WI38 (cell line): ENCODE measurements around the gene IKZF2.
"Not testable (repeated sequence)": the region's sequence is repeated elsewhere in the genome, so short reads cannot be mapped to it uniquely, and the experiment has no call there.

Experiments used
- H3K4me3 ChIP-seq: 2 replicates; pipeline ENCODE4 v1.5.1; 2011; ENCODE audit warnings: low read depth, mild to moderate bottlenecking, control low read depth, low read length
- CTCF ChIP-seq: IDR thresholded peaks from 2 replicates; pipeline ENCODE4 v1.5.1; 2012; ENCODE audit warnings: low read depth, mild to moderate bottlenecking, control low read depth, low read length

IKZF2 gene

DNA sequence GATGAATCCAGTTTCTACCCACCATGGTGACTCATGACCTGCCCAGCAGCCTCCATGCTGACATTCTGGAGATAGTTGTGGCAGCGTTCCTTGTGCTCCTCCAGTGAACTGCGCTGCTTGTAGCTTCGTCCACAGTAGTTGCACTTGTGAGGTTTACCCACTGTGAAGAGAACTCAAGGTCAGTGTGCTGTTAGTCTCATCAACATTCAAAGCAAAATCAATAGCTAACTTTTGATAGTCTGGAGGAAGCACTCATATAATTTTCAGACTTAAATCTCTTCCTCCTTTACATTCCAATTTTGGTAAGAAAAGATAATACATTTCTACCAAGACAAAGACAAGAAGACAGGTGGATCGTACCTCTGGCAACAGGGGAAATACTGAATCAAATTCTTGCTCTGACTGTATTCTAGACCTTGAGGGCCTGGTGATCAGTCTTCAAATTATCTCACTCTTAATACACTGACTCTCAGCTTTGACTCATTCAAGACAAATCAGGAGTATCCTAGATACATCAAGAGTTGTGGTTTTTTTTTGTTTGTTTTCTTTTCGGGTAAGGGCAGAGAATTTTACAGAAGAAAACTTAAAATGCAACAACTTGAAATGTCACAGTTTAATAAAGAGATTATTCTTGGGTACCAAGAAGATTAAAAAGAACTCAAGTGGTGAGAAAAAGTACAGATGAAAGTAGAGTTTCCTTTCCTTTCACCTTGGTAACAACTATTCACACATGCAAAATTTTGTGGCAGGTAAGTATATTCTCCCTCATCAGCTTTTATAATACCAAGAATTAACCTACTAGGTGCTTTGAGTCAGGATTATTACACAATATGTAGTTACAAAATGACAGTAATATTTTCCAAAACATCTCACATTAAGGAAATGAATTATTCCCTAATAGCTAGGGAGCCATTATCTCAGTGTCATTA is 129.2 kb downstream of the IKZF2 start:
- H3K4me3 ChIP-seq, result no peak overlapping the region
- TF ChIP-seq CTCF, result no peak

GRCh38 chr2:213020913-213021312 is 130.5 kb downstream of the IKZF2 start:
- not testable (repeated sequence) for H3K4me3 ChIP-seq

GRCh38 chr2:213020268-213020667 is 131.1 kb downstream of the IKZF2 start:
- H3K4me3 ChIP-seq, result no peak overlapping the region
- no peak for TF ChIP-seq CTCF

- TF ChIP-seq CTCF, result no peak
- no peak overlapping the region for H3K4me3 ChIP-seq
Observed at GRCh38 chr2:213019368-213019767, 132.0 kb downstream of the IKZF2 start.

DNA sequence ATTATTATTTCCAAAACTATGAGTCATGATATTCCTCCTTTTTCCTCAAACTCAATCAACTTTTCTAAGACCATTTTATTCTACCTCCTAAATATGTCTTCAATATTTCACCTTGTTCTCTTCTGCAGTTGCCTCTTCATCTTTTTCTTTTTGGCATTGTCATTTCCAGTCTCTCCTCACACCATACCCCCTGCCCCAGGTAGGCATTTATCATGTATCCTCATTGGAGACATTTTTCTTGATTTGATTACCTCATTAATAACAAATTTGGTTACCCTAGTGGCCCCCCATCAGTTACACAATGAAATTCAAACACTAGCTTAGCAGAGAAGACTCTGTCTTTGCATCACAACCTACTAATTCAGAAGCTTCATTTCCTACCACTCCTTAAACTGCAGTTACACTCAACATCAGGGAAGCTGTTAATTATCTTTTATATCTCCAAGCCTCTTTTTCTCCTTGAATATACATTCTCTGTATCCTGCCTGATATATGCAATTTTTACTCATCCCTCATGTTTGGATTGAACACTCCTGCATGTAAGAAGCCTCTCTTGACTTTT is 133.0 kb downstream of the IKZF2 start:
- H3K4me3 ChIP-seq, result no peak overlapping the region
- no peak for TF ChIP-seq CTCF

GRCh38 chr2:213017404-213017803 is 134.0 kb downstream of the IKZF2 start:
- no peak for TF ChIP-seq CTCF
- H3K4me3 ChIP-seq, result no peak overlapping the region

DNA sequence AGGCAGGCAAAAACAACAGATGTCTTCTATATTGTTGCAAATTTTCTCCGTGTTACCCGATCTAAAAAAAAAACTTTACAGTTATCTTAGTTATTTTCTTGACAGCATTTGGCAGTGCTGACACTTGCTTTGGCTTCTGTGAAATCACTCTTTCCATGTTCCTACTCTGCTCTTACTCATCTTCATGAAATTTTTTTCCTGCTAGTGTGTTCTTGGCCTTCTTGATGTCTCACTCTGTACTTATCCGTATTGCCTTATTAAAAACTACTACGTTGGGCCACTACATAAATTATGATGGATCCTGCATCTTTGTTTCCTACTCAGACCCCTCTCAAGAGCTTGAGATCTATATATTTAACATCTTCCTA is 134.4 kb downstream of the IKZF2 start:
- no peak for TF ChIP-seq CTCF
- no peak overlapping the region for H3K4me3 ChIP-seq
